Stimulated activated CD8-positive, alpha-beta memory T cell treated with anti-CD3 and anti-CD28 coated beads, Interleukin-4, amount 100 ng/mL, for 4 hours (primary cell): ENCODE results near the gene UBE2N.
"Not testable (repeated sequence)": the region's sequence is repeated elsewhere in the genome, so short reads cannot be mapped to it uniquely, and the experiment has no call there.

ENCODE experiments used
- DNase-seq, 2 donors: peaks; one replicate each; pipeline ENCODE4 v3.0.0-alpha.2; 2020; ENCODE audit warnings: low read depth in 2 of 2, low spot score in 1 of 2

Gene UBE2N

DNA sequence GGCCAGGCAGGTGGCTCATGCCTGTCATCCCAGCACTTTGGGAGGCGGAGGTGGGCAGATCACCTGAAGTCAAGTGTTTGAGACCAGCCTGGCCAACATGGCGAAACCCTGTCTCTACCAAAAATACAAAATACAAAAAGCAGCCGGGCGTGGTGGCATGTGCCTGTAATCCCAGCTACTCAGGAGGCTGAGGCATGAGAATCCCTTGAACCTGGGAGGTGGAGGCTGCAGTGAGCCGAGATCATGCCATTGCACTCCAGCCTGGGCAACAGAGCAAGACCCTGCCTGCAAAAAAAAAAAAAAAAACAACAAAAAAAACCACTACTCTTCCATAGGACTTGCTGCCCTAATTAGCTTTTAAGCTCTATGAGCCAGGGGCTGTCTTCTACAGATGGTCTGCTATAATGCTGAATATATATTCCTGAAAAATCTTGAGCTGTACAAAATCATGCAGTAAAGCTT, 59.7 kb downstream of the UBE2N start:
- not testable (repeated sequence) for DNase-seq

DNA sequence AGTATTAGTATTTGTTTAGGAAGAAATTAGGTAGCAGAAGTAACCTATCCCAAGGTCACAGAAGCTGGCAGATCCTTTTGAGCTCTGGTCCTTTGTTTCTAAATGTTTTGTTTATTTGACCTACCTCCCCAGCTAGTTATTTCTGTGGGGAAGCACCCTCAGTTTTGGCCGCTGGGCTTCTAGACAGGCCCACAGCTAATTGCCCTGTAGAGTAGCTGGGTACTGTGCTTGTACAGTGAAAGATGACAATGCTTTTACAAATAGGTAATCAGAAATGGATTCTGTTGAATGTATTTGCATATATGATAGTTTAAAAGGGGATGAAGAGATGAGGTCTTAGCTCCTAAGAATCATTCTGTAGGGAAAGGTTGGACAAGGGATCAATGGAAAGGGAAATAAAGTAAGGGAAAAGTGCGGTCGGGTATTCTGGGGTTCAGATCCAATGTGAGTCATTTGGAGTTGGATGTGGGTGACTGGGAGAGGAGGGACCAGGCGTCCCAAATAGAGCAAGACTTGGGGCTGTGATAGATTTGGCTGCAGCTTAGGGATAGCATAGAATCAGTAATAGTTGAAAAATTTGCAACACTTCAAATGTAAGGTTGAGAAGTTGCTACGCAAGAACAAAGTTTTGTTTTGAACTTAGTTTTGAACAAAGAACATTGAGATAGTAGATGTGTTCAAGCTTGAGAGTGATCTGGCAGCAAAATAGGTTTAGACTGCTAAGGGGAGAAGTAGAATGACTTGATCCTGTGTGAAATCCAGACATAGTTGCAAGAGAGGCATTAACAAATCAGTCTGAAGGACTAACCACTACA, 60.4 kb downstream of the UBE2N start:
- no peak for DNase-seq

DNA sequence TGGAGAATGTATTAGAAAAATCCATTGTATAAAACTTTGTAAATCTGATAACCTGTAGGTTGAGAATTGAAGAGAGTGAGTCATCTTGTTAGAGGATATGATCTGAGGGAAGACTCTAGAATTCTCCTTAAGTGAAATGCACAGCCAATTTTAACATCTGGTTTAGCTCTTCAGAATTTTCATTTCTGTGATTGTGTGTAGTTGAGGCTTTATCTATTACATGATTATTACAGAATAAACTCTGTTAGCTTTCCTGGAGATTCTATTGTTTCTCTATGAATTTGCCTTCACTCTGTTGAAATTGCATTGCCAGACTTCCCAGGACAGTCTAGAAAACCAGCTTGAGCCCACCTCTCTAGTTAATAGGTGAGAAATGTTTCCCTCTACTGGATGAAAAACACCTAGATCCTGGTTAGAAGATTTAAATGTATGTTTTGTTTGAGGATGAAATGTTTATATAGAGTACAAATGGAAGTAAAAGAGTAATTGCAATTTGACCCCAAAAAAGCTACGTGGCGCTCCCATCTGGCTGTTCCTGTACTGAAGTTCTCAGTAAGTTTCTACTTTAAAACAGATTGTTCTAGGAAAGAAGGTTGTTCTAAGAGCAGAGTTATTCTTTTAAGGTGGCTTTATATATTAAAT, 61.1 kb downstream of the UBE2N start:
- no peak for DNase-seq

DNA sequence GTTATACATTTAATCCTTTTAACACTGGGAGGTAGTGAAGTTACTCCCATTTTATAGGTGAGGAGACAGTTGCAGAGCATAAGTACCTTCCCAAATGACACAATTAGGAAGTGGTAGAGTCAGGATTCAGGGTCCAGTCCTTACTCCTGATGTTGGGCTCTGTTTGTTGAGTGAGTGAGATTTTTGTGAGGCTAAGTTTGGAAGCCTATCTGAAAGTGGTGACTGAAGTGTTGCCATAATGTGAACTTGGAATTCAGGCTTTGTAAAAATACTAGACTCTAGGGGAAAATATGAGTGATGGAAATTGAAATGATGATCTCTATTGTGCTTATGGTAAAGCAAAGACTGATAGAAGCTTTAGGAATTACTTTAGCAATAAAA, 61.8 kb downstream of the UBE2N start:
- DNase-seq, result no peak

DNA sequence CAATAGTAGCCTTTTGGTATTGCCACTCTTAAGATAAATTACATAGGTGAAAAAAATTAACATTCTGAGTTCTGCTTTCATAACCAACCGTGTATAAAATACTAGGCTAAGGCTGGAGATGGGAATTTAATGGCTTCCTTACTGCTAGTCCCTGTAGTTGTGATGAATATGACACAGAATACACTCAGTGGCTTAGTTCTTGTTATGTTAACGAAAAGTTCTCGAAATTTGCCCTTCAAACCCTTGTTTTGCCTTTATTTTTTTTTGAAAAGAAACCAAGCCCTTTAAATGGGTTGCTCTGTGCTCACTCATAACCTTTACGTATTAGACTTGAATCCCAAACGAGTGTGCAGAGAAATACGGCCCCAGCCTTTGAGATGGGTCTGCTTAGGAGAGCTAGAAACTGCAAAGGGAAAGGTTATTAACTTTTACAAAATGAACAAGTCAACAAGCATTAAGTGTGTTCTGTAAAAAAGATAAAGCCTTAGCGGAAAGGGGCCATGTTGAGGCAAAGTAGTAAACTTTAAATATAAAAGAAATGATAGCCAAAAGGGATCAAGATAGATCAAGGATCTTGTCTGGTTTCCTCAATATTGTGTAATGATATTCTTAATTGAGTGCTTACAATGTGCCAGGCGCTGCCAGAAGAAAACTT, 62.3 kb downstream of the UBE2N start:
- DNase-seq, result no peak

- no peak for DNase-seq
Measured at GRCh38 chr12:93378998-93379325, 62.8 kb downstream of the UBE2N start.

DNA sequence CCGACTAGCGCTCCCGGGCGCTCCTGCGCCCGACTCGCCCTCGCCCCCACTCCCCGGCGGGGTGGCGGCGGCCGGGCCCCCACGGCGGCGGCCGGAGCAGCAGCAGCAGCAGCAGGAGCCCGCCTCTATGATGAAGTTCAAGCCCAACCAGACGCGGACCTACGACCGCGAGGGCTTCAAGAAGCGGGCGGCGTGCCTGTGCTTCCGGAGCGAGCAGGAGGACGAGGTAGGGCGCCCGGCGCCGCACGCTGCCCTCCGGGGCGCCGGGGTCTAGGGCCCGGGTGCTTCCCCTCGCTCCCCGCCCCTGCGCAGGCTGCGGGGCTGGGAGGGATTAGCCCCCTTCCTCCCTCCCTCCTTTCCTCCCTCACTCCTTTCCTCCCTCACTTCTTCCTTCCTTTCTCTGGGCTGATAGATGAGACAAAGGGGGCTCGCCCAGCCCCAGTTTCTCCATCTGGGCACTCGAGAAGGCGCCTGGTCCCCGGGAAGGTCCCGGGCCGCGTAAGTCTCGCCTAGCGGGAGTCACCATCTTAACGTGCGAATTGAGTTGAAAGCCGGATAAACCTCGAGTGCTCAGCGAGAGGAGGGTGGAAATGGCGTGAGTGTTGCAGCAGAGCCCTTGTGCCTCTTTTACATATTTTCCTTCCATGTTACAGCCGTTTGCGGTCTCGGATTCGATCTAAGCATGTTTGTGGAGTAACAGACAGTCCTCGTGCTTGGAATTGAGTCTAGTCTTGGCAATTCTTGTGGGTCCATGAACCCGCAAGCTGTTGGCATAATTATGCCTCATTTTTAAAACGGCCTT, 63.4 kb downstream of the UBE2N start:
- DNase-seq, result peak in 1 of 2 donors; percentile 16

GRCh38 chr12:93377252-93378195, 64.2 kb downstream of the UBE2N start, which contains the start of gene NUDT4:
Gene NUDT4, plus strand, starts transcription at chr12:93377925. Its CDS starts 398 bp downstream, at chr12:93378323.
- peak; percentile 95 to 98 for DNase-seq

GRCh38 chr12:93376436-93377251, 65.1 kb downstream of the UBE2N start:
- DNase-seq, result no peak

DNA sequence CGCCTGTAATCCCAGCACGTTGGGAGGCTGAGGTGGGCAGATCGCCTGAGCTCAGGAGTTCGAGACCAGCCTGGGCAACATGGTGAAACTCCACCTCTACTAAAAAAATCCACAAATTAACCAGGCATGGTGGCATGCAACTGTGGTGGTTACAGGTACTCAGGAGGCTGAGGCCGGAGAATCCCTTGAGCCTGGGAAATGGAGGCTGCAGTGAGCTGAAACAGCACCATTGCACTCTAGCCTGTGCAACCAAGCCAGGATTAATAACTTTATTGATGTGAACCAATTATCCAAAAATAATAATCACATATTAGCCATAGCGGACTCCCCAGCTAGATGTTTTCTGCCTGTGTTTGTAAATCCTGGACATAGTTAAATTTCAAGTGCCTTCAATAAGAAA, 65.8 kb downstream of the UBE2N start:
- DNase-seq, result no peak

DNA sequence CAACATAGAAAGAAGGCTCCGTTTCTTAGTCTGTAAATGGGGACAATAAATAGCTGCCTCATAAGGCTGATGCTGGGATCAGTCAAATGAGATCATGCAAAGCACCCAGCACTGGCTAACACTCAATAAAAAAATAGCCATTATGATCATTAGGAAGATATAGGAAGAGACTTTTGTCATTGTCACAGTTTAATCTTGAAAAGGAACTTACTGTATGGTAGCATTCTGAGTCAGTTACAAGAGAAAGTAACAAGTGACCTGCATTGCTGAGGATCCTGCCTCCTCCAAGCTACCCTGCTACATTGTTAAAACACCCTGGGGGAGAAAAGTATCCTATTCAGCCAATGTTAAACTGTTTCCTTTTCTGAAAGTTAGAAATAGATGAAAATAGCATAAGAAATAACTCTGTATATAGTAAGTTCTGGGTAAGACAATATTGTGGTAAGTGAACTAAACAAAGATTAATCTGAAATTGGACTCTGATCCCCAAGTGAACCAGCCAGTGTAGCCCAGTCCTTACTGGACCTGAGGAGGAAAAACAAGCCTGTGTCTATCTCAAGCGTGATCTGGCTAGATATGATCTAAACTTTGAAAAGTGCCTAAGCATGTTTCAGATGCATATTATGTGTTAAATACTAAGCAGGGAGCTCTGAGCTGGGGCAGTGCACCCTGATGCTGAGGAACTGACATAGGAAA, 67.6 kb downstream of the UBE2N start:
- DNase-seq, result no peak

- no peak for DNase-seq
Measured at GRCh38 chr12:93370947-93371346, 70.8 kb downstream of the UBE2N start.

DNA sequence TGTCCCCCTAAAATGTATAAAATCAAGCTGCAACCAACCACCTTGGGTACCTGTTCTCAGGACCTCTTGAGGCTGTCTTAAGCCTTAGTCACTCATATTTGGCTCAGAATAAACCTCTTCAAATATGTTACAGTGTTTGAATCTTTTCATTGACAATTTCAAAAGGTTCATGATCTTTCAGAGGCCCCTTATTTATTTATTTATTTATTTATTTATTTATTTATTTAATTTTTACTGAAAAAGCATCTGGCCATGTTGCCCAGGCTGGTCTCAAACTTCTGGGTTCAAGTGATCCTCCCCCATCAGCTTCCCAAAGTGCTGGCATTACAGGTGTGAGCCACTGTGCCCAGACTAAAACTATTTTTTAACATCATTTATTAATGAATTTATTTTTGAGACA, 72.2 kb downstream of the UBE2N start:
- DNase-seq, result no peak

DNA sequence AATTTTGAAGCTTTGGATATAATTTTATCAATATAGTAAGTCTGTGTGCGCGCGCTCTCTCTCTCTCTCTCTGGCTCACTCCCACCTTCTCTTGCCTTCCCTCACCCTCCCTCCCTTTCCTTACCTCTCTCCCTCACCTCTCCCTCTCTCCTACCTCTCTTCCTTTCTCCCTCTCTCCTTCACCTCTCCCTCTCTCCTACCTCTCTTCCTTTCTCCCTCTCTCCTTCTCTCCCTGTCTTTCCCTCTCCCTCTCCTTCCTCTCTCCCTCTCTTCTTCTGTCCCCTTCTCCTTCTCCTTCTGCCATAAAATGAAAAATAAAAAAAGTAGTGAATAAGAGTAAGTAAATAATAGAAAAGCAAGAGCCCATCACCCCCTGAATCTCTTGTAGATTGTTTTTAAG, 73.0 kb downstream of the UBE2N start:
- no peak for DNase-seq

DNA sequence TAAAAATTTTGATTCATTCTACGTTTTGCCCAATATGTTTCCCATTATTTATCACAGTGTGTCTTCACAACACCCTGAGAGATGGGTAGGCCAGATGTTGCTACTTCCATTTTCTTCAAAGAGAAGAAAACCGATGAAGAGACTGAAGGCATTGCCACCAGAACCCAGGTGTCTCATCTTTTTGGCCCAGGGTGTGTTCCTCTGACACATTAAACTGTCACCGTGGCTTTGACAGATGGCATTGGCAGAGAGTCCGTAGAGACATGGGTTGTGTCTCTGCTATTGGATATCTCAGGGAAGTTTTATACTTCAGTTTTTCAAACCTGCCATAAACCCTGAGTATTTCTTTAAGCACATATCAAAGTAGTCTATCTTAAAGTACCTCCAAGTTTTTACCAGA, 75.3 kb downstream of the UBE2N start:
- no peak for DNase-seq

DNA sequence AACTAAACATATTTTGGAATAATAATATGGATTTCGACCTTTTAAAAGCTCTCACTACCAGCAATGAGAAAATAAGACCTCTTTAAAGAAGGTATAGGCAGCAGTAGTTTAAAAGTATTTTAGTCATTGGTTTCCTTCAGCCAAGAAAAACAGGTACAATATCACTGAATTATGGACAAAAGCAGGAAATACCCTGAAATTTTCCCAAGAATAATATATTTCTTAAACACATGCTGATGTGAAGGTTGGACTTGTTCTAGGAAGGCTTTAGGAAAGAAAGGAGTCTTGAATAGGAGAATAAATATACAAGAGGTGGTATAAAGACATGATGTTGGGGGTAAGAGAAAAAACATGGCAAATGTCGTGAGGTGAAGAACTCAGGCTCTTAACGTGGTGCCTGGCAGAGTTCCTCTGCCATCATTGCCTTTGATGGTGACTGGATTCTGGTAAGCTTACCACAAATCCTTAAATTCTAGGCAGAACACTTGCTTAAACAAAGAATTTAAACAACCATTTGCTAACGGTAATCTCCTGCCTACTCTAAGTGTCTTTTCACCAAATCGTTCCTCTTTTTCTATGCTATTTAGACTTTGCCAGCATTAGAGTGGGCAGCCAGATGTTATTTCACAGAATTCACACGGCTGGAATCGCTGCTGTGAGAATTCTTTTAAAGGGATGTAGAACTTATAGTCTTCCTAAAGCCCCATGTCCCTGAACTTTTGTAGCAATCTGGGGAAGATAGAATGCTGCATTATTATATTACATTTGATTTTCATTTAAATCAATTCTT, 75.9 kb downstream of the UBE2N start:
- no peak for DNase-seq

DNA sequence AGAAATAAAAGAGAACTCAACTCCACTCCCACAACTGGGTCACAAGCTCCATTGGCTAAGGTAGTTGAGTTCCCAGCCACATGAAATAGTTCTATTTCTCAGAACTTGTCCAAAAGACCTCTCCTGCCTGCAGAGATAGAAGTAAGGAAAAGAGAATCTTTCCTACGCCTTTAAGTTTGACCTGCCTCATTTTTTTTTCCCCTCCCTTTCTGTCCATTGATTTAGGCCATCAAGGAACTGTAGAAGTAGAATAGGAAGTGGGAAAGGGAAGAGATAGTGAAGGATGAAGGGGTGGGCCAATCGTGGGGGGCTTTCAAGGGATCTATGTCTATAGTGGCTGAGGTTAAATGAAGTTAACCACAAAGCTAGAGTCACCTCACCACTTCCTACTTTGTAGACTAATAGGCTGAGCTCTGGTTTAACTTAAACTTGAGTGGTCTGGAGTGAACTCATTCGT, 77.9 kb downstream of the UBE2N start:
- no peak for DNase-seq
